ENCODE measurements around the gene SFI1. TPM values are rescaled to one million over a fixed set of nuclear protein-coding genes. Genes with fewer than 3 reads are reported as not detected.

SFI1 gene
- polyA plus RNA-seq, 1 donor (not counting 4 experiments of a cell fraction or from before 2014, with no cell fraction given): 10.7 TPM

- Histone ChIP-seq H3K9me3 (ENCODE audit: control insufficient read depth, low read depth, low read length) (no peaks in the 10 kb centered on the region), H3K79me2 (ENCODE audit: control insufficient read depth, insufficient read depth, low read length) (no peaks in the 10 kb centered on the region), H3K4me3 (ENCODE audit: control insufficient read depth in 2 of 3, extremely low read depth in 1 of 3, insufficient read depth in 2 of 3, low read depth in 1 of 3, low read length in 3 of 3) (no peak overlapping the region), H2AFZ (ENCODE audit: control insufficient read depth, low read length) (no peak overlapping the region), H4K20me1 (ENCODE audit: control insufficient read depth, extremely low read depth, insufficient read depth, low read length) (no peaks in the 10 kb centered on the region), H3K4me2 (ENCODE audit: control insufficient read depth, extremely low read depth, insufficient read depth, low read depth, low read length) (no peak overlapping the region), H3K9me1 (ENCODE audit: control insufficient read depth, extremely low read depth, insufficient read depth, low read length) (no peaks in the 10 kb centered on the region), H3K9ac (ENCODE audit: control insufficient read depth, extremely low read depth, insufficient read depth, low read length) (no peak overlapping the region), H3K27me3 (ENCODE audit: control insufficient read depth, extremely low read depth, insufficient read depth, low read length) (no peaks in the 10 kb centered on the region), H3K36me3 (ENCODE audit: control insufficient read depth in 2 of 2, extremely low read depth in 1 of 2, insufficient read depth in 2 of 2, low read length in 2 of 2) (no peaks in the 10 kb centered on the region), H3K4me1 (ENCODE audit: control insufficient read depth, extremely low read depth, insufficient read depth, low read length) (no peaks in the 10 kb centered on the region), H3K27ac (ENCODE audit: control insufficient read depth, insufficient read depth, low read length) (no peak overlapping the region)
- FAIRE-seq: no peak
- no peak for DNase-seq (ENCODE audit: low read depth, low spot score)
- dilution Hi-C loops (cut with MboI; ENCODE audit: extremely low pct_ligation_motif_present, low sequenced_read_pairs): no loop called here
- TF ChIP-seq EZH2 (IDR thresholded peaks at IDR 0.05; ENCODE audit: low read length) (no peak), CTCF (optimal IDR thresholded peaks at IDR 0.05 in 1 of 3, IDR thresholded peaks at IDR 0.05 in 1 of 3, conservative IDR thresholded peaks at IDR 0.05 in 1 of 3; ENCODE audit: extremely low read depth in 1 of 3, insufficient read depth in 2 of 3, low read length in 3 of 3) (no peak)
These were observed 29.9 kb downstream of the SFI1 start for GRCh38 chr22:31526270-31526669.

- no peak for FAIRE-seq
These were observed 34.5 kb downstream of the SFI1 start for GRCh38 chr22:31530823-31531195.

More at GRCh38 chr22:31530823-31531195, 34.5 kb downstream of the SFI1 start:
- no peak for TF ChIP-seq CTCF (optimal IDR thresholded peaks at IDR 0.05 in 1 of 3, IDR thresholded peaks at IDR 0.05 in 1 of 3, conservative IDR thresholded peaks at IDR 0.05 in 1 of 3; ENCODE audit: extremely low read depth in 1 of 3, insufficient read depth in 2 of 3, low read length in 3 of 3)
- no peak for TF ChIP-seq EZH2 (IDR thresholded peaks at IDR 0.05; ENCODE audit: low read length)
- H2AFZ ChIP-seq (ENCODE audit: control insufficient read depth, low read length): no peak overlapping the region
- H3K79me2 ChIP-seq (ENCODE audit: control insufficient read depth, insufficient read depth, low read length): no peaks in the 10 kb centered on the region
- H3K36me3 ChIP-seq (ENCODE audit: control insufficient read depth in 2 of 2, extremely low read depth in 1 of 2, insufficient read depth in 2 of 2, low read length in 2 of 2): no peaks in the 10 kb centered on the region
- no peaks in the 10 kb centered on the region for H3K4me1 ChIP-seq (ENCODE audit: control insufficient read depth, extremely low read depth, insufficient read depth, low read length)
- no peaks in the 10 kb centered on the region for H3K9me1 ChIP-seq (ENCODE audit: control insufficient read depth, extremely low read depth, insufficient read depth, low read length)
- no peak for DNase-seq (ENCODE audit: low read depth, low spot score)
- no peak overlapping the region for H3K9ac ChIP-seq (ENCODE audit: control insufficient read depth, extremely low read depth, insufficient read depth, low read length)
- no peak overlapping the region for H3K4me3 ChIP-seq (ENCODE audit: control insufficient read depth in 2 of 3, extremely low read depth in 1 of 3, insufficient read depth in 2 of 3, low read depth in 1 of 3, low read length in 3 of 3)
- no peaks in the 10 kb centered on the region for H3K27me3 ChIP-seq (ENCODE audit: control insufficient read depth, extremely low read depth, insufficient read depth, low read length)
- no peaks in the 10 kb centered on the region for H3K9me3 ChIP-seq (ENCODE audit: control insufficient read depth, low read depth, low read length)
- no peaks in the 10 kb centered on the region for H4K20me1 ChIP-seq (ENCODE audit: control insufficient read depth, extremely low read depth, insufficient read depth, low read length)
- no peak overlapping the region for H3K4me2 ChIP-seq (ENCODE audit: control insufficient read depth, extremely low read depth, insufficient read depth, low read depth, low read length)
- no peak overlapping the region for H3K27ac ChIP-seq (ENCODE audit: control insufficient read depth, insufficient read depth, low read length)
- dilution Hi-C loops (cut with MboI; ENCODE audit: extremely low pct_ligation_motif_present, low sequenced_read_pairs): no loop called here
